Keratinocyte (primary cell): ENCODE data around the gene TLE7. TPM values are rescaled to one million over a fixed set of nuclear protein-coding genes. Genes with fewer than 3 reads are reported as not detected.

ENCODE experiments used
- DNase-seq: peaks from one replicate; pipeline ENCODE4 v3.0.0-alpha.2; 2011; ENCODE audit warnings: low read depth, missing footprints, low spot score
- FAIRE-seq: peaks from 2 replicates; lab custom pipeline; 2011; peaks lifted over from hg19 to GRCh38; lab: Jason Lieb, UNC
- H2AFZ ChIP-seq: 2 replicates; pipeline ENCODE4 v1.6.0; 2012; ENCODE audit warnings: low read length, control low read depth, inconsistent platforms; ENCODE audit not compliant: control insufficient read depth
- H3K27ac ChIP-seq: 2 replicates; pipeline ENCODE4 v1.5.1; 2011; ENCODE audit warnings: low read length; ENCODE audit not compliant: control insufficient read depth, insufficient read depth
- H3K27me3 ChIP-seq: 3 replicates; pipeline ENCODE4 v1.6.0; 2011; ENCODE audit warnings: low read length; ENCODE audit not compliant: control insufficient read depth, insufficient read depth; ENCODE audit errors: extremely low read depth
- H3K36me3 ChIP-seq, 2 experiments: 2 replicates in 1 of 2; 3 replicates in 1 of 2; pipeline ENCODE4 v1.5.1; 2011; ENCODE audit warnings: low read length in 2 of 2, mild to moderate bottlenecking in 1 of 2; ENCODE audit not compliant: control insufficient read depth in 2 of 2, insufficient read depth in 2 of 2; ENCODE audit errors: extremely low read depth in 1 of 2
- H3K4me1 ChIP-seq: 3 replicates; pipeline ENCODE4 v1.5.1; 2011; ENCODE audit warnings: low read length; ENCODE audit not compliant: control insufficient read depth, insufficient read depth; ENCODE audit errors: extremely low read depth
- H3K4me2 ChIP-seq: 3 replicates; pipeline ENCODE4 v1.6.0; 2011; ENCODE audit warnings: low read depth, low read length; ENCODE audit not compliant: control insufficient read depth, insufficient read depth; ENCODE audit errors: extremely low read depth
- H3K4me3 ChIP-seq, 3 experiments: fragments of 200-600 bp in 1 of 3; sonication (generic) in 1 of 3; 2 replicates in 2 of 3; 3 replicates in 1 of 3; pipeline ENCODE4 v1.5.1; 2011 to 2016; ENCODE audit warnings: low read length in 3 of 3, mild to moderate bottlenecking in 3 of 3, control low read depth in 2 of 3, inconsistent platforms in 1 of 3, low read depth in 1 of 3, mixed read lengths in 1 of 3, mixed run types in 1 of 3, moderate library complexity in 1 of 3; ENCODE audit not compliant: control insufficient read depth in 2 of 3, insufficient read depth in 2 of 3; ENCODE audit errors: extremely low read depth in 1 of 3
- H3K79me2 ChIP-seq: 2 replicates; pipeline ENCODE4 v1.6.0; 2012; ENCODE audit warnings: low read length; ENCODE audit not compliant: control insufficient read depth, insufficient read depth
- H3K9ac ChIP-seq: 3 replicates; pipeline ENCODE4 v1.6.0; 2011; ENCODE audit warnings: low read length; ENCODE audit not compliant: control insufficient read depth, insufficient read depth; ENCODE audit errors: extremely low read depth
- H3K9me1 ChIP-seq: 3 replicates; pipeline ENCODE4 v1.6.0; 2011; ENCODE audit warnings: low read length; ENCODE audit not compliant: control insufficient read depth, insufficient read depth; ENCODE audit errors: extremely low read depth
- H3K9me3 ChIP-seq: 2 replicates; pipeline ENCODE4 v1.5.1; 2012; ENCODE audit warnings: low read depth, low read length; ENCODE audit not compliant: control insufficient read depth
- H4K20me1 ChIP-seq: 3 replicates; pipeline ENCODE4 v1.6.0; 2011; ENCODE audit warnings: low read length; ENCODE audit not compliant: control insufficient read depth, insufficient read depth; ENCODE audit errors: extremely low read depth
- EZH2 ChIP-seq: IDR thresholded peaks from one replicate; pipeline ENCODE4 v1.6.1; 2012; ENCODE audit warnings: inconsistent platforms, mild to moderate bottlenecking, low read length, moderate library complexity
- dilution Hi-C: fragments of 300-500 bp; cut with MboI; formaldehyde crosslinking; loops from one replicate; pipeline ENCODE4 v1.7.0; 2020; ENCODE audit warnings: low sequenced_read_pairs; ENCODE audit not compliant: extremely low pct_ligation_motif_present
- polyA plus RNA-seq, 5 experiments: library from polyadenylated mRNA; depleted of rRNA in 3 of 5; stranded (reverse) in 3 of 5; stranded (forward) in 1 of 5; unstranded in 1 of 5; fragments of >200 nt; gene quantifications; 1 replicate in 1 of 5; 2 replicates in 3 of 5; 3 replicates in 1 of 5; pipeline versions ENCODE4 v1.2.1 to v1.2.3, GENCODE V29; 2011 to 2012; ENCODE audit warnings: missing spikeins in 2 of 5, low read depth in 1 of 5, low replicate concordance in 1 of 5
- TF ChIP-seq, protein P1 (sequence below), 3 experiments: IDR thresholded peaks in 1 of 3; conservative IDR thresholded peaks in 1 of 3; optimal IDR thresholded peaks in 1 of 3; 2 replicates in 2 of 3; 3 replicates in 1 of 3; pipeline versions ENCODE3 to v1.5.1; 2011; ENCODE audit warnings: low read length in 3 of 3, mild to moderate bottlenecking in 3 of 3, moderate library complexity in 2 of 3, control low read depth in 1 of 3, inconsistent platforms in 1 of 3; ENCODE audit not compliant: insufficient read depth in 2 of 3; ENCODE audit errors: extremely low read depth in 1 of 3

Gene TLE7
- polyA plus RNA-seq, 1 donor (not counting 4 experiments of a cell fraction or from before 2014, with no cell fraction given), result not detected

DNA sequence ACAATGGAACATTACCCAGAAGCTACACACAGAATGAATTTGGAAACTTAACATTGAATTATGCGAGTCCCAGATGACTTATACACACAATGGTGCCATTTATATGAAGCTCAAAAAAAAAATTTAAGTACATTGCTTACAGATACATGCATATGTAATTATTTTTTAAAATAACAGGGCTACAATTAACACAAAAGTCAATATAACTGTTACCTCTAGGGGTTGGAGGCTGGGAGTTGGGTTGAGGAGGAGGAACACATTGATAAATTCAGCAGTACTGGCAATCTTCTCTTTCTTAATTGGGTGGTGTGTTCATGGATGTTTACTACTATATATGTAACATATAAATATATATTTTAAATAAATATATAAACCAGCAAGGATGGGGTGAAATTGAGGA lies 19.1 kb upstream of the TLE7 start:
- H3K9me1 ChIP-seq, result no peaks in the 10 kb centered on the region
- dilution Hi-C loops, result no loop called here
- H3K4me1 ChIP-seq, result peaks cover 13% of the 10 kb centered on the region
- peaks cover 19% of the 10 kb centered on the region for H3K79me2 ChIP-seq
- H3K4me3 ChIP-seq, result peak overlapping the region; percentile 88 to 99 (median 95)
- peak overlapping the region; percentile 91 for H3K4me2 ChIP-seq
- DNase-seq (no peak), FAIRE-seq (no peak)
- no peak for TF ChIP-seq EZH2
- TF ChIP-seq, protein P1, sequence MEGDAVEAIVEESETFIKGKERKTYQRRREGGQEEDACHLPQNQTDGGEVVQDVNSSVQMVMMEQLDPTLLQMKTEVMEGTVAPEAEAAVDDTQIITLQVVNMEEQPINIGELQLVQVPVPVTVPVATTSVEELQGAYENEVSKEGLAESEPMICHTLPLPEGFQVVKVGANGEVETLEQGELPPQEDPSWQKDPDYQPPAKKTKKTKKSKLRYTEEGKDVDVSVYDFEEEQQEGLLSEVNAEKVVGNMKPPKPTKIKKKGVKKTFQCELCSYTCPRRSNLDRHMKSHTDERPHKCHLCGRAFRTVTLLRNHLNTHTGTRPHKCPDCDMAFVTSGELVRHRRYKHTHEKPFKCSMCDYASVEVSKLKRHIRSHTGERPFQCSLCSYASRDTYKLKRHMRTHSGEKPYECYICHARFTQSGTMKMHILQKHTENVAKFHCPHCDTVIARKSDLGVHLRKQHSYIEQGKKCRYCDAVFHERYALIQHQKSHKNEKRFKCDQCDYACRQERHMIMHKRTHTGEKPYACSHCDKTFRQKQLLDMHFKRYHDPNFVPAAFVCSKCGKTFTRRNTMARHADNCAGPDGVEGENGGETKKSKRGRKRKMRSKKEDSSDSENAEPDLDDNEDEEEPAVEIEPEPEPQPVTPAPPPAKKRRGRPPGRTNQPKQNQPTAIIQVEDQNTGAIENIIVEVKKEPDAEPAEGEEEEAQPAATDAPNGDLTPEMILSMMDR (optimal IDR thresholded peaks at IDR 0.05 in 1 of 3, IDR thresholded peaks at IDR 0.05 in 1 of 3, conservative IDR thresholded peaks at IDR 0.05 in 1 of 3; ENCODE audit: extremely low read depth in 1 of 3, insufficient read depth in 2 of 3, low read length in 3 of 3), result no peak
- H4K20me1 ChIP-seq, result no peaks in the 10 kb centered on the region
- no peaks in the 10 kb centered on the region for H3K36me3 ChIP-seq
- H3K27ac ChIP-seq, result no peak overlapping the region
- no peak overlapping the region for H2AFZ ChIP-seq
- no peaks in the 10 kb centered on the region for H3K9me3 ChIP-seq
- no peaks in the 10 kb centered on the region for H3K27me3 ChIP-seq
- H3K9ac ChIP-seq, result peak overlapping the region; percentile 92

DNA sequence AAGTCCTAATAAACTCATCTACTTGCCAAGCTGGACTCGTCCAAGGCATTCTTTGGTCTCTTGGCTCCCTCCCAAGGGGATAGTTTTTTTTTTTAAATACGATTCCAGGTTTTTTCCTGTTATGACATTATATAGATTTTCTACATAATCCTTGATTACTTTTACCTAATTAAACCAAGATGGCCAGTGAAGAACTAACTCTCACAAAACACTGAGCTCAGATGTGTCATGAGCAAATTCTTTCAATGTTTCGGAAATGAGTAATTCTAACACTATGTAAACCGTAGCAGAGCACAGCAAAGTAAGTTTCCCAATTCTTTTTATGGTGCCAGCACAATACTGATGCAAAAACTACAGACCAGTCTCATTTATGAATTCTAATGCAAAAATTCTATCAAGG lies 18.4 kb upstream of the TLE7 start:
- Histone ChIP-seq H3K4me3 (peak overlapping the region in 1 of 3 experiments; percentile 88), H3K9me3 (no peaks in the 10 kb centered on the region), H3K4me1 (peaks cover 13% of the 10 kb centered on the region), H3K36me3 (no peaks in the 10 kb centered on the region), H3K9ac (no peak overlapping the region), H3K27me3 (no peaks in the 10 kb centered on the region), H2AFZ (no peak overlapping the region), H3K79me2 (peaks cover 19% of the 10 kb centered on the region), H3K4me2 (peak overlapping the region; percentile 91), H3K27ac (no peak overlapping the region), H4K20me1 (no peaks in the 10 kb centered on the region), H3K9me1 (no peaks in the 10 kb centered on the region)
- DNase-seq, result no peak
- no peak for TF ChIP-seq EZH2
- TF ChIP-seq, protein P1 (optimal IDR thresholded peaks at IDR 0.05 in 1 of 3, IDR thresholded peaks at IDR 0.05 in 1 of 3, conservative IDR thresholded peaks at IDR 0.05 in 1 of 3; ENCODE audit: extremely low read depth in 1 of 3, insufficient read depth in 2 of 3, low read length in 3 of 3), result no peak
- dilution Hi-C loops, result no loop called here
- no peak for FAIRE-seq
